Astrocyte of the spinal cord (primary cell): Measurements from ENCODE around the gene ZMIZ1.

Experiments used
- DNase-seq: peaks from one replicate; pipeline ENCODE4 v3.0.0; 2011; ENCODE audit warnings: low read depth, low spot score
- H3K4me3 ChIP-seq: 2 replicates; pipeline ENCODE4 v1.5.1; 2011; ENCODE audit warnings: low read depth, mild to moderate bottlenecking, low read length, moderate library complexity
- in situ Hi-C: cut with HindIII; loops from 2 replicates; pipeline ENCODE4 v1.10.0; 2017; ENCODE audit warnings: low sequenced_read_pairs
- TF ChIP-seq, protein P1 (sequence below): IDR thresholded peaks from 2 replicates; pipeline ENCODE4 v1.5.1; 2012; ENCODE audit warnings: low read depth, mild to moderate bottlenecking, low read length, inconsistent platforms

The ZMIZ1 gene

GRCh38 chr10:79321951-79322350 is 253.2 kb downstream of the ZMIZ1 start:
- H3K4me3 ChIP-seq, result no peak overlapping the region
- TF ChIP-seq, protein P1, sequence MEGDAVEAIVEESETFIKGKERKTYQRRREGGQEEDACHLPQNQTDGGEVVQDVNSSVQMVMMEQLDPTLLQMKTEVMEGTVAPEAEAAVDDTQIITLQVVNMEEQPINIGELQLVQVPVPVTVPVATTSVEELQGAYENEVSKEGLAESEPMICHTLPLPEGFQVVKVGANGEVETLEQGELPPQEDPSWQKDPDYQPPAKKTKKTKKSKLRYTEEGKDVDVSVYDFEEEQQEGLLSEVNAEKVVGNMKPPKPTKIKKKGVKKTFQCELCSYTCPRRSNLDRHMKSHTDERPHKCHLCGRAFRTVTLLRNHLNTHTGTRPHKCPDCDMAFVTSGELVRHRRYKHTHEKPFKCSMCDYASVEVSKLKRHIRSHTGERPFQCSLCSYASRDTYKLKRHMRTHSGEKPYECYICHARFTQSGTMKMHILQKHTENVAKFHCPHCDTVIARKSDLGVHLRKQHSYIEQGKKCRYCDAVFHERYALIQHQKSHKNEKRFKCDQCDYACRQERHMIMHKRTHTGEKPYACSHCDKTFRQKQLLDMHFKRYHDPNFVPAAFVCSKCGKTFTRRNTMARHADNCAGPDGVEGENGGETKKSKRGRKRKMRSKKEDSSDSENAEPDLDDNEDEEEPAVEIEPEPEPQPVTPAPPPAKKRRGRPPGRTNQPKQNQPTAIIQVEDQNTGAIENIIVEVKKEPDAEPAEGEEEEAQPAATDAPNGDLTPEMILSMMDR, result no peak
- in situ Hi-C loops, result no loop called here
- DNase-seq, result no peak

DNA sequence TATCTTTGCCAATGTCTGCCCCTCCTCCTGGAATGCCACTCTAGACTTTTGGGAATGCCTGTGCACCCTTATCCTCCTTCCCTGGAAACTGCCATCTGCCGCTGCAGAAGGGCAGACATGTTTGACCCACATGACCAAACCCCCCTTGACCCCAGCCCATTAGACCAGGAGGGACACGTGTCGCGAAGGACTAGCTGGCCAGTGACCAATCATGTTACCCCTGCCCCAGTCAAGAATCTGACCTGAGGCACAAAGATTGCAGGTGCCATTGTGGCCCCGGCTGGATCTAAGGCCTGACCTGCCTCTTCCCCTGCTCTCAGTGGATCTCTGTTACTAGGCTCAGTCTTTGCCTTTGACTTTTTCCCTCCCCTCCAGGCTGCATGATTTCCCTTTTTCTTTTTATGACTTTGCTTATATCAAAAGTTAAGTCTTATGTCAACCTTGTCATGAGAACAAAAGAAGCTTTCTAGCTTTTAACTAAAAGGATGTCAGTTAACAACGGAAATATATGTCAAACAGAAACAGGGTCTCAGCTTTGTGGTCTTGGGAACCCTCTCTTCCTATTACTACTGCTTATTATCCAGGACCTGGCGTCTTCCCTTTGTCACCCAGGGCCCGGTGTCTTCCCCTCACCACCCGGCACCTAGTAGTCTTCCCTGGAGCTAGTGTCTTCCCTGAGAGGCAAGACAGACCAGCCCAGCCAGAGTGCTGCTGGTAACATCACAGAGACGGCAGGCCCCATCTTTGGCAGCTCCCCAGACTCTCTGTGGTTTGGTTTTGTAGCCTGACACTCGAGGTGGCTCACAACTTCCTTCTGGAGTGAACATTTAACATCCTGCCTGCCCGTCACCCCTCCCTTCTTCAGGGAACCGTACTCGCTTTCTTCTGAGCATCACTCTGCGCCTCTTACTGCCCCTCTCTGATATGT is 254.1 kb downstream of the ZMIZ1 start:
- in situ Hi-C loops, result no loop called here
- peak; percentile 91 for DNase-seq
- no peak overlapping the region for H3K4me3 ChIP-seq
- TF ChIP-seq, protein P1, result no peak

DNA sequence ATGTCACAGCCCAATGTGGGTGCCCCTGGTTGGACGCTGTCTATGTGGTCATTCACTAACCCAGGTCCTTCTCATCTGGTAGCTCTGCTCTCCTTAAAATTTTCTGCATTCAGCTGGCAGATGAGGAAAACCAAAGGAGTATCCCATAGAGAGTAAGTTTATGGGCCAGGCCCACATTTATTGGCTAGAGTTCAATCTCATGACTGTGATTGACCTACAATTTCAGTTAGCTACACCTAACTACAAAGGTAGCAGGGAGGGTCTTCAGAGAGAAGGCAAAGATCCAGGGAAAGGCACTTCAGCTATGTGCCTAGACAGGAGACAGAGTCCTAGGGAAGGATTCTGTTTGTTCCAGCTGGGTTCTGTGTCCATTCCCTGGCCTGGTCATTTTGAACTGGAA is 254.8 kb downstream of the ZMIZ1 start:
- TF ChIP-seq, protein P1, result no peak
- in situ Hi-C loops, result no loop called here
- DNase-seq, result no peak
- no peak overlapping the region for H3K4me3 ChIP-seq

GRCh38 chr10:79324032-79324695 is 255.4 kb downstream of the ZMIZ1 start:
- in situ Hi-C loops, result no loop called here
- DNase-seq, result no peak
- TF ChIP-seq, protein P1, result no peak
- no peak overlapping the region for H3K4me3 ChIP-seq

- in situ Hi-C loops, result no loop called here
- TF ChIP-seq, protein P1, result no peak
- H3K4me3 ChIP-seq, result no peak overlapping the region
- no peak for DNase-seq
Measured at GRCh38 chr10:79326361-79327089, 257.8 kb downstream of the ZMIZ1 start.

DNA sequence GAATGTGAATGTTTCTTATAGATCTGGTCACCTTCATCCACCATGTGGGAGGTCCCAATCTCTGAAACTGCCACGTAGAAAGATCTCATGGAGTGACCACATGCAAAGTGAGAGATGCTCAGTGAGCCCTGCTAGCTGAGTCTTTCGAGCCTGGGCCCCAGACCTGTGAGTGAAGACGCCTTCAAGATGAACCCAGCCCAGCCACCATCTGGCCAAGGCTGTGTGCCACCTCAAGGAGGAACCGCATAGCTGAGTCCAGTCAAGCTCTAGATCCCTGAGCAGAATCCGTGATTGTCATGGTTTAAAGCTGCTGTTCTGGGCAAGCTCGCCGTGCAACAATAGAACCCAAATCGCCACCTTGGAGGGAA is 258.3 kb downstream of the ZMIZ1 start:
- H3K4me3 ChIP-seq, result no peak overlapping the region
- no peak for DNase-seq
- in situ Hi-C loops, result no loop called here
- TF ChIP-seq, protein P1, result no peak
